Gastroesophageal sphincter (tissue), 4 donors: ENCODE measurements around the gene GRID1. TPM values are rescaled to one million over a fixed set of nuclear protein-coding genes. Genes with fewer than 3 reads are reported as not detected.

ENCODE experiments used
- ATAC-seq: fragments of 150-250 bp; one replicate; pipeline ENCODE4 v1.9.1; 2016; ENCODE audit warnings: mild to moderate bottlenecking, moderate library complexity
- H3K27ac ChIP-seq, 4 donors: fragments of 200-600 bp; sonication (generic) in 3 of 4; 1 replicate in 3 of 4; 2 replicates in 1 of 4; pipeline ENCODE4 v1.5.1; 2016 to 2019
- H3K27me3 ChIP-seq: fragments of 200-600 bp; sonication (generic); one replicate; pipeline ENCODE4 v1.5.1; 2019
- H3K36me3 ChIP-seq, 2 donors: fragments of 200-600 bp; sonication (generic); one replicate each; pipeline ENCODE4 v1.5.1; 2019; ENCODE audit warnings: control low read depth in 1 of 2
- H3K4me1 ChIP-seq, 3 donors: fragments of 200-600 bp; sonication (generic); 1 replicate in 2 of 3; 2 replicates in 1 of 3; pipeline ENCODE4 v1.5.1; 2016 to 2019; ENCODE audit warnings: control low read depth in 2 of 3
- H3K4me3 ChIP-seq, 2 donors: fragments of 200-600 bp; sonication (generic); one replicate each; pipeline ENCODE4 v1.5.1; 2019; ENCODE audit warnings: mild to moderate bottlenecking in 1 of 2, moderate library complexity in 1 of 2
- H3K9me3 ChIP-seq, 3 donors: fragments of 200-600 bp; sonication (generic); one replicate each; pipeline ENCODE4 v1.5.1; 2017 to 2019; ENCODE audit warnings: control low read depth in 2 of 3
- CTCF ChIP-seq, 4 experiments: fragments of 200-600 bp in 2 of 4; fragments of 450-650 bp in 2 of 4; sonication (generic) in 1 of 4; IDR thresholded peaks; one replicate each; pipeline ENCODE4 v1.5.1; 2017 to 2019; ENCODE audit warnings: antibody characterized with exemption in 4 of 4, mild to moderate bottlenecking in 2 of 4, moderate library complexity in 2 of 4
- EP300 ChIP-seq: sonication (generic); formaldehyde crosslinking; IDR thresholded peaks from one replicate; pipeline ENCODE4 v1.6.1; 2017; ENCODE audit warnings: antibody characterized with exemption, mild to moderate bottlenecking
- POLR2A ChIP-seq, 2 donors: fragments of 450-650 bp; IDR thresholded peaks; one replicate each; pipeline ENCODE4 v1.6.1; 2017; ENCODE audit warnings: antibody characterized with exemption in 2 of 2, mild to moderate bottlenecking in 2 of 2, moderate library complexity in 1 of 2
- POLR2AphosphoS5 ChIP-seq: sonication (generic); formaldehyde crosslinking; IDR thresholded peaks from one replicate; pipeline ENCODE4 v1.6.1; 2017; ENCODE audit warnings: antibody characterized with exemption
- WGBS, 2 donors: methylation state at CpG; one replicate each; pipeline ENCODE4 v1.1.5; 2018; ENCODE audit warnings: low coverage in 1 of 2; 5-methylcytosine and 5-hydroxymethylcytosine counted together
- total RNA-seq, 4 donors: library from RNA; depleted of rRNA; stranded (reverse); fragments of >200 nt; gene quantifications; one replicate each; pipeline ENCODE4 v1.1.0, GENCODE V29; 2016

GRID1 gene
- total RNA-seq, 4 donors from 2014 or later: 1.2 to 2.7 (median 1.7) TPM

GRCh38 chr10:86218842-86219241 is 147.8 kb downstream of the GRID1 start:
- Histone ChIP-seq H3K9me3 (no peaks in the 10 kb centered on the region), H3K4me3 (no peak overlapping the region), H3K27ac (no peak overlapping the region), H3K27me3 (peaks cover 15% of the 10 kb centered on the region), H3K36me3 (no peaks in the 10 kb centered on the region), H3K4me1 (no peaks in the 10 kb centered on the region)
- TF ChIP-seq POLR2A (IDR thresholded peaks at IDR 0.05): no peak
- TF ChIP-seq CTCF (IDR thresholded peaks at IDR 0.05): no peak
- no peak for TF ChIP-seq EP300
- TF ChIP-seq POLR2AphosphoS5: no peak
- ATAC-seq: no peak
- WGBS, 2 donors: no CpG with 5 or more reads among the region's 5 CpGs

- WGBS, 2 donors: 93 to 96% methylated on average over 2 to 4 of the region's 4 CpGs
- no peak overlapping the region for H3K27ac ChIP-seq
- H3K27me3 ChIP-seq: peaks cover 15% of the 10 kb centered on the region
- no peak overlapping the region for H3K4me3 ChIP-seq
- no peak for TF ChIP-seq EP300
- TF ChIP-seq POLR2A (IDR thresholded peaks at IDR 0.05): no peak
- TF ChIP-seq CTCF (IDR thresholded peaks at IDR 0.05): no peak
- TF ChIP-seq POLR2AphosphoS5: no peak
- H3K9me3 ChIP-seq: no peaks in the 10 kb centered on the region
- H3K4me1 ChIP-seq: no peaks in the 10 kb centered on the region
- no peak for ATAC-seq
- H3K36me3 ChIP-seq: no peaks in the 10 kb centered on the region
Measured at GRCh38 chr10:86218160-86218559, 148.4 kb downstream of the GRID1 start.

- no peak for ATAC-seq
- H3K4me1 ChIP-seq: no peaks in the 10 kb centered on the region
- H3K27me3 ChIP-seq: peaks cover 15% of the 10 kb centered on the region
- no peak overlapping the region for H3K27ac ChIP-seq
- H3K36me3 ChIP-seq: no peaks in the 10 kb centered on the region
- H3K4me3 ChIP-seq: no peak overlapping the region
- no peak for TF ChIP-seq POLR2AphosphoS5
- TF ChIP-seq EP300: no peak
- TF ChIP-seq CTCF (IDR thresholded peaks at IDR 0.05): no peak
- no peak for TF ChIP-seq POLR2A (IDR thresholded peaks at IDR 0.05)
- H3K9me3 ChIP-seq: no peaks in the 10 kb centered on the region
- 51 to 60% methylated on average over 1 to 3 of the region's 10 CpGs for WGBS, 2 donors
Measured at GRCh38 chr10:86217371-86218080, 149.1 kb downstream of the GRID1 start.

- no peak for ATAC-seq
- Histone ChIP-seq H3K36me3 (no peaks in the 10 kb centered on the region), H3K27ac (no peak overlapping the region), H3K9me3 (no peaks in the 10 kb centered on the region), H3K4me1 (no peaks in the 10 kb centered on the region), H3K27me3 (peaks cover 15% of the 10 kb centered on the region), H3K4me3 (no peak overlapping the region)
- TF ChIP-seq POLR2A (IDR thresholded peaks at IDR 0.05) (no peak), EP300 (no peak), CTCF (IDR thresholded peaks at IDR 0.05) (no peak), POLR2AphosphoS5 (no peak)
- 67% methylated on average over 1 of the region's 1 CpG; no CpG with 5 or more reads in 1 of the 2 donors for WGBS, 2 donors
Measured at GRCh38 chr10:86216886-86217285, 149.7 kb downstream of the GRID1 start.

GRCh38 chr10:86215712-86216111 is 150.9 kb downstream of the GRID1 start:
- no peak overlapping the region for H3K4me3 ChIP-seq
- 64 to 76% methylated on average over 5 of the region's 5 CpGs for WGBS, 2 donors
- peaks cover 15% of the 10 kb centered on the region for H3K27me3 ChIP-seq
- ATAC-seq: no peak
- H3K36me3 ChIP-seq: no peaks in the 10 kb centered on the region
- TF ChIP-seq EP300 (no peak), POLR2AphosphoS5 (no peak), CTCF (IDR thresholded peaks at IDR 0.05) (no peak), POLR2A (IDR thresholded peaks at IDR 0.05) (no peak)
- H3K9me3 ChIP-seq: no peaks in the 10 kb centered on the region
- no peak overlapping the region for H3K27ac ChIP-seq
- H3K4me1 ChIP-seq: no peaks in the 10 kb centered on the region
